GM21423 (cell line): ENCODE results near the gene CDK16.

Experiments
- ATAC-seq: cut with Tn5 transposase; IDR thresholded peaks from one replicate; pipeline ENCODE4 v1.9.1; 2021; ENCODE audit warnings: mild to moderate bottlenecking, moderate library complexity; ENCODE audit not compliant: unreplicated experiment

Gene CDK16

GRCh38 chrX:47226531-47227333 lies 8.3 kb downstream of the CDK16 start:
- no peak for ATAC-seq

GRCh38 chrX:47227334-47227583 lies 8.8 kb downstream of the CDK16 start:
- ATAC-seq = no peak

- no peak for ATAC-seq
Measured at GRCh38 chrX:47228550-47229270, 10.2 kb downstream of the CDK16 start.

GRCh38 chrX:47229427-47229826 lies 10.9 kb downstream of the CDK16 start:
- ATAC-seq = no peak

- no peak for ATAC-seq
Measured at GRCh38 chrX:47230136-47230868, 11.8 kb downstream of the CDK16 start.

- ATAC-seq = no peak
Measured at GRCh38 chrX:47231167-47231566, 12.7 kb downstream of the CDK16 start.

GRCh38 chrX:47232197-47232802 lies 13.8 kb downstream of the CDK16 start:
- no peak for ATAC-seq

- peak; percentile 21 for ATAC-seq
Measured at GRCh38 chrX:47232803-47233332, 14.4 kb downstream of the CDK16 start, which contains the start of gene USP11. Gene USP11, plus strand, starts transcription at chrX:47233009. Its CDS starts 35 bp downstream, at chrX:47233044.

- peak; percentile 86 for ATAC-seq
Measured at GRCh38 chrX:47233333-47234113, 15.0 kb downstream of the CDK16 start.

GRCh38 chrX:47234583-47234982 lies 16.1 kb downstream of the CDK16 start:
- ATAC-seq = no peak

- no peak for ATAC-seq
Measured at GRCh38 chrX:47235691-47236103, 17.2 kb downstream of the CDK16 start.

GRCh38 chrX:47239199-47239598 lies 20.7 kb downstream of the CDK16 start:
- no peak for ATAC-seq

- ATAC-seq = no peak
Measured at GRCh38 chrX:47239898-47240545, 21.5 kb downstream of the CDK16 start.

GRCh38 chrX:47240619-47241018 lies 22.1 kb downstream of the CDK16 start:
- no peak for ATAC-seq

GRCh38 chrX:47241201-47242011 lies 22.9 kb downstream of the CDK16 start:
- no peak for ATAC-seq

- ATAC-seq = no peak
Measured at GRCh38 chrX:47242321-47242720, 23.8 kb downstream of the CDK16 start.

GRCh38 chrX:47243351-47243750 lies 24.9 kb downstream of the CDK16 start:
- ATAC-seq = no peak

- ATAC-seq = no peak
Measured at GRCh38 chrX:47244676-47245075, 26.2 kb downstream of the CDK16 start.

- no peak for ATAC-seq
Measured at GRCh38 chrX:47245156-47245555, 26.7 kb downstream of the CDK16 start.
